Activated T-helper 17 cell treated with anti-CD3 and anti-CD28 coated beads, Interleukin-2, amount 50 U/mL, for 72 hours (primary cell): ENCODE results near the gene RCC2. TPM values are rescaled to one million over a fixed set of nuclear protein-coding genes. Genes with fewer than 3 reads are reported as not detected.

Source experiments
- ATAC-seq: fragments of 150-1000 bp; cut with Tn5 transposase; replicated peaks from 2 replicates; pipeline ENCODE4 v1.10.0; 2021; ENCODE audit warnings: mild to moderate bottlenecking, moderate library complexity
- H3K27ac Mint-ChIP-seq: one replicate; pipeline ENCODE4 v1.8.0; 2022; ENCODE audit warnings: mixed read lengths
- H3K27me3 Mint-ChIP-seq: one replicate; pipeline ENCODE4 v1.8.0; 2022; ENCODE audit warnings: mixed read lengths
- H3K36me3 Mint-ChIP-seq: one replicate; pipeline ENCODE4 v1.8.0; 2022; ENCODE audit warnings: low read depth, mild to moderate bottlenecking, mixed read lengths
- H3K4me1 Mint-ChIP-seq: one replicate; pipeline ENCODE4 v1.8.0; 2022; ENCODE audit warnings: mixed read lengths
- H3K4me3 Mint-ChIP-seq: one replicate; pipeline ENCODE4 v1.8.0; 2022; ENCODE audit warnings: mild to moderate bottlenecking, mixed read lengths
- H3K9me3 Mint-ChIP-seq: one replicate; pipeline ENCODE4 v1.8.0; 2022; ENCODE audit warnings: mixed read lengths
- total RNA-seq, 2 donors: library from RNA; stranded (reverse); gene quantifications; one replicate each; pipeline ENCODE4 v1.2.3, GENCODE V29; 2022

Gene RCC2
- total RNA-seq, 2 donors from 2014 or later: 60.5 to 108 TPM

- H3K4me1 Mint-ChIP-seq: no peaks in the 10 kb centered on the region
- H3K36me3 Mint-ChIP-seq: no peaks in the 10 kb centered on the region
- no peaks in the 10 kb centered on the region for H3K9me3 Mint-ChIP-seq
- no peak for ATAC-seq
- H3K27ac Mint-ChIP-seq: no peak overlapping the region
- peaks cover 5% of the 10 kb centered on the region for H3K27me3 Mint-ChIP-seq
- no peak overlapping the region for H3K4me3 Mint-ChIP-seq
Observed at GRCh38 chr1:17359031-17359430, 80.4 kb downstream of the RCC2 start.

- Mint-ChIP-seq H3K27ac (no peak overlapping the region), H3K4me1 (no peaks in the 10 kb centered on the region), H3K36me3 (no peaks in the 10 kb centered on the region), H3K27me3 (peaks cover 5% of the 10 kb centered on the region), H3K4me3 (no peak overlapping the region), H3K9me3 (no peaks in the 10 kb centered on the region)
- ATAC-seq: no peak
Observed at GRCh38 chr1:17358557-17358956, 80.9 kb downstream of the RCC2 start.

Other genes with a start within 250 kb of the RCC2 start
- gene PADI1, start 234.5 kb downstream of the RCC2 start, total RNA-seq: not detected
- not detected for gene PADI3, start 190.6 kb downstream of the RCC2 start, total RNA-seq
- under 1 TPM in 1 of 2 donors, not detected in 1; 0.19 TPM for gene PADI4, start 131.5 kb downstream of the RCC2 start, total RNA-seq
- gene PADI6, start 67.5 kb downstream of the RCC2 start, total RNA-seq: not detected
- not detected for gene ARHGEF10L, start 100.0 kb upstream of the RCC2 start, total RNA-seq